DND-41 (cell line): ENCODE data around the gene SKIC2.

Source experiments
- ATAC-seq: fragments of 200-7000 bp; cut with Tn5 transposase; 3 replicates; pipeline ENCODE4 v1.9.1; 2021; ENCODE audit warnings: low read depth; ENCODE audit not compliant: insufficient read depth
- DNase-seq: peaks from one replicate; pipeline ENCODE4 v3.0.0-alpha.2; 2020
- H2AFZ ChIP-seq: 2 replicates; pipeline ENCODE4 v1.6.0; 2012; ENCODE audit warnings: low read depth, low read length
- H3K27ac ChIP-seq: 2 replicates; pipeline ENCODE4 v1.5.1; 2012; ENCODE audit warnings: low read length, inconsistent platforms
- H3K27me3 ChIP-seq: fragments of 200-600 bp; sonication (generic); 2 replicates; pipeline ENCODE4 v1.6.0; 2012; ENCODE audit warnings: low read length, mild to moderate bottlenecking, inconsistent platforms; ENCODE audit not compliant: insufficient read depth, poor library complexity
- H3K36me3 ChIP-seq: 2 replicates; pipeline ENCODE4 v1.5.1; 2012; ENCODE audit warnings: low read length, inconsistent platforms; ENCODE audit not compliant: insufficient read depth
- H3K4me1 ChIP-seq: 2 replicates; pipeline ENCODE4 v1.5.1; 2012; ENCODE audit warnings: mild to moderate bottlenecking, low read length; ENCODE audit not compliant: insufficient read depth
- H3K4me2 ChIP-seq: 2 replicates; pipeline ENCODE4 v1.6.0; 2012; ENCODE audit warnings: mild to moderate bottlenecking, moderate library complexity, low read length, inconsistent platforms; ENCODE audit not compliant: insufficient read depth
- H3K4me3 ChIP-seq, 2 experiments: fragments of 200-600 bp in 1 of 2; shearing (Covaris generic) in 1 of 2; 2 replicates each; pipeline ENCODE4 v1.5.1; 2012 to 2016; ENCODE audit warnings: inconsistent platforms in 2 of 2, low read length in 2 of 2, mild to moderate bottlenecking in 2 of 2, low read depth in 1 of 2, moderate library complexity in 1 of 2
- H3K79me2 ChIP-seq: 2 replicates; pipeline ENCODE4 v1.6.0; 2012; ENCODE audit warnings: low read length, inconsistent platforms; ENCODE audit not compliant: insufficient read depth
- H3K9ac ChIP-seq: 2 replicates; pipeline ENCODE4 v1.6.0; 2012; ENCODE audit warnings: low read depth, mild to moderate bottlenecking, inconsistent platforms, low read length, moderate library complexity
- H3K9me3 ChIP-seq: 2 replicates; pipeline ENCODE4 v1.5.1; 2012; ENCODE audit warnings: low read length, moderate library complexity, mild to moderate bottlenecking, inconsistent platforms; ENCODE audit not compliant: insufficient read depth, severe bottlenecking
- H4K20me1 ChIP-seq: 2 replicates; pipeline ENCODE4 v1.6.0; 2012; ENCODE audit warnings: low read length; ENCODE audit not compliant: insufficient read depth
- EZH2 ChIP-seq: IDR thresholded peaks from 3 replicates; pipeline ENCODE4 v1.6.1; 2012; ENCODE audit warnings: borderline replicate concordance, low read depth, mild to moderate bottlenecking, moderate library complexity, low read length, inconsistent platforms; ENCODE audit not compliant: severe bottlenecking
- TF ChIP-seq, protein P1 (sequence below): IDR thresholded peaks from 2 replicates; pipeline ENCODE4 v1.5.1; 2012; ENCODE audit warnings: borderline replicate concordance, low read length, moderate library complexity, mild to moderate bottlenecking; ENCODE audit not compliant: poor library complexity, severe bottlenecking; ENCODE audit errors: extremely low read depth

Gene SKIC2

GRCh38 chr6:31943742-31944141 lies 15.2 kb upstream of the SKIC2 start:
- DNase-seq: no peak
- H3K27me3 ChIP-seq: peaks cover 10% of the 10 kb centered on the region
- H3K4me3 ChIP-seq: no peak overlapping the region
- H3K36me3 ChIP-seq: no peaks in the 10 kb centered on the region
- H2AFZ ChIP-seq: no peak overlapping the region
- no peaks in the 10 kb centered on the region for H3K79me2 ChIP-seq
- H3K9ac ChIP-seq: no peak overlapping the region
- no peaks in the 10 kb centered on the region; the same call in 1 of the 2 replicates for H4K20me1 ChIP-seq
- no peak overlapping the region for H3K4me2 ChIP-seq
- H3K4me1 ChIP-seq: no peaks in the 10 kb centered on the region
- no peak for ATAC-seq
- H3K9me3 ChIP-seq: no peaks in the 10 kb centered on the region
- no peak for TF ChIP-seq EZH2
- TF ChIP-seq, protein P1, sequence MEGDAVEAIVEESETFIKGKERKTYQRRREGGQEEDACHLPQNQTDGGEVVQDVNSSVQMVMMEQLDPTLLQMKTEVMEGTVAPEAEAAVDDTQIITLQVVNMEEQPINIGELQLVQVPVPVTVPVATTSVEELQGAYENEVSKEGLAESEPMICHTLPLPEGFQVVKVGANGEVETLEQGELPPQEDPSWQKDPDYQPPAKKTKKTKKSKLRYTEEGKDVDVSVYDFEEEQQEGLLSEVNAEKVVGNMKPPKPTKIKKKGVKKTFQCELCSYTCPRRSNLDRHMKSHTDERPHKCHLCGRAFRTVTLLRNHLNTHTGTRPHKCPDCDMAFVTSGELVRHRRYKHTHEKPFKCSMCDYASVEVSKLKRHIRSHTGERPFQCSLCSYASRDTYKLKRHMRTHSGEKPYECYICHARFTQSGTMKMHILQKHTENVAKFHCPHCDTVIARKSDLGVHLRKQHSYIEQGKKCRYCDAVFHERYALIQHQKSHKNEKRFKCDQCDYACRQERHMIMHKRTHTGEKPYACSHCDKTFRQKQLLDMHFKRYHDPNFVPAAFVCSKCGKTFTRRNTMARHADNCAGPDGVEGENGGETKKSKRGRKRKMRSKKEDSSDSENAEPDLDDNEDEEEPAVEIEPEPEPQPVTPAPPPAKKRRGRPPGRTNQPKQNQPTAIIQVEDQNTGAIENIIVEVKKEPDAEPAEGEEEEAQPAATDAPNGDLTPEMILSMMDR: no peak
- H3K27ac ChIP-seq: no peak overlapping the region

GRCh38 chr6:31945154-31945506 lies 13.8 kb upstream of the SKIC2 start:
- Histone ChIP-seq H3K27me3 (peaks cover 10% of the 10 kb centered on the region), H3K4me3 (no peak overlapping the region), H3K9ac (no peak overlapping the region), H3K4me2 (no peak overlapping the region), H3K79me2 (no peaks in the 10 kb centered on the region), H3K9me3 (no peaks in the 10 kb centered on the region), H3K4me1 (no peaks in the 10 kb centered on the region), H3K27ac (no peak overlapping the region), H3K36me3 (no peaks in the 10 kb centered on the region), H4K20me1 (no peaks in the 10 kb centered on the region; the same call in 1 of the 2 replicates), H2AFZ (no peak overlapping the region)
- ATAC-seq (no peak), DNase-seq (no peak)
- no peak for TF ChIP-seq EZH2
- TF ChIP-seq, protein P1: no peak

DNA sequence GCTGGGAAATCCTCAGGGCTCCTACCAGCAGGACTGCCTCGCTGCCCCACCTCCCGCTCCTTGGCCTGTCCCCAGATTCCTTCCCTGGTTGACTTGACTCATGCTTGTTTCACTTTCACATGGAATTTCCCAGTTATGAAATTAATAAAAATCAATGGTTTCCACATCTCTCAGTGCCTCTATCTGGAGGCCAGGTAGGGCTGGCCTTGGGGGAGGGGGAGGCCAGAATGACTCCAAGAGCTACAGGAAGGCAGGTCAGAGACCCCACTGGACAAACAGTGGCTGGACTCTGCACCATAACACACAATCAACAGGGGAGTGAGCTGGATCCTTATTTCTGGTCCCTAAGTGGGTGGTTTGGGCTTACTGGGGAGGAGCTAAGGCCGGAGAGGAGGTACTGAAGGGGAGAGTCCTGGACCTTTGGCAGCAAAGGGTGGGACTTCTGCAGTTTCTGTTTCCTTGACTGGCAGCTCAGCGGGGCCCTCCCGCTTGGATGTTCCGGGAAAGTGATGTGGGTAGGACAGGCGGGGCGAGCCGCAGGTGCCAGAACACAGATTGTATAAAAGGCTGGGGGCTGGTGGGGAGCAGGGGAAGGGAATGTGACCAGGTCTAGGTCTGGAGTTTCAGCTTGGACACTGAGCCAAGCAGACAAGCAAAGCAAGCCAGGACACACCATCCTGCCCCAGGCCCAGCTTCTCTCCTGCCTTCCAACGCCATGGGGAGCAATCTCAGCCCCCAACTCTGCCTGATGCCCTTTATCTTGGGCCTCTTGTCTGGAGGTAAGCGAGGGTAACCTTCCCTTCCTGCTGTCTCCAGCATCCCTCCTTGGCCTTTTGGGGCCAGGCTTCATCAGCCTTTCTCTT lies 13.2 kb upstream of the SKIC2 start, which contains the start of gene CFB:
TSS of gene CFB (plus strand) at position 589 of the 863 bp plus-strand sequence. CDS start at position 716, 127 bp downstream.
- ATAC-seq: no peak
- Histone ChIP-seq H2AFZ (no peak within 1 kb of the TSS), H3K27me3 (peaks cover 10% of the 10 kb centered on the region), H3K27ac (no peak within 1 kb of the TSS), H3K9me3 (no peaks in the 10 kb centered on the region), H3K36me3 (no peaks in the 10 kb centered on the region), H3K9ac (no peak within 1 kb of the TSS), H4K20me1 (no peaks in the 10 kb centered on the region; the same call in 1 of the 2 replicates), H3K4me1 (no peaks in the 10 kb centered on the region), H3K79me2 (no peaks in the 10 kb centered on the region), H3K4me2 (no peak within 1 kb of the TSS), H3K4me3 (no peak within 1 kb of the TSS)
- DNase-seq: no peak
- no peak for TF ChIP-seq EZH2
- TF ChIP-seq, protein P1: no peak
